Small intestine (tissue), 7 donors: Measurements from ENCODE around the gene TERT. TPM values are rescaled to one million over a fixed set of nuclear protein-coding genes. Genes with fewer than 3 reads are reported as not detected.

Experiments
- DNase-seq, 2 donors: peaks; one replicate each; pipeline versions ENCODE4 v3.0.0 to v3.0.0-alpha.2; 2013
- FAIRE-seq: peaks from 2 replicates; lab custom pipeline; 2012; peaks lifted over from hg19 to GRCh38; lab: Jason Lieb, UNC
- H3K27ac ChIP-seq, 3 donors: one replicate each; pipeline ENCODE4 v1.5.1; 2013; ENCODE audit warnings: low read length in 2 of 3, mild to moderate bottlenecking in 2 of 3, control low read depth in 1 of 3, inconsistent platforms in 1 of 3, low read depth in 1 of 3, moderate library complexity in 1 of 3
- H3K27me3 ChIP-seq, 3 donors: one replicate each; pipeline ENCODE4 v1.6.1; 2013; ENCODE audit warnings: low read length in 3 of 3, inconsistent platforms in 1 of 3; ENCODE audit not compliant: control insufficient read depth in 3 of 3, insufficient read depth in 3 of 3
- H3K36me3 ChIP-seq, 3 donors: one replicate each; pipeline ENCODE4 v1.6.1; 2013; ENCODE audit warnings: low read length in 3 of 3, inconsistent platforms in 1 of 3, low read depth in 1 of 3, mild to moderate bottlenecking in 1 of 3, moderate library complexity in 1 of 3; ENCODE audit not compliant: control insufficient read depth in 3 of 3, insufficient read depth in 2 of 3
- H3K4me1 ChIP-seq, 3 donors: one replicate each; pipeline ENCODE4 v1.6.1; 2013; ENCODE audit warnings: low read length in 2 of 3, inconsistent platforms in 1 of 3, low read depth in 1 of 3, mild to moderate bottlenecking in 1 of 3, moderate library complexity in 1 of 3; ENCODE audit not compliant: control insufficient read depth in 3 of 3, insufficient read depth in 2 of 3
- H3K4me3 ChIP-seq, 3 donors: one replicate each; pipeline ENCODE4 v1.5.1; 2013; ENCODE audit warnings: low read length in 3 of 3, control low read depth in 1 of 3, inconsistent platforms in 1 of 3, low read depth in 1 of 3, mild to moderate bottlenecking in 1 of 3, moderate library complexity in 1 of 3
- H3K9me3 ChIP-seq, 2 donors: one replicate each; pipeline ENCODE4 v1.6.1; 2013; ENCODE audit warnings: low read depth in 1 of 2, low read length in 1 of 2; ENCODE audit not compliant: control insufficient read depth in 2 of 2, insufficient read depth in 1 of 2
- WGBS, 3 donors: extraction: QIAGEN DNeasy Blood & Tissue Kit; methylation state at CpG; one replicate each; pipeline ENCODE4 v1.1.7; 2013; 5-methylcytosine and 5-hydroxymethylcytosine counted together
- polyA plus RNA-seq, 4 donors: library from polyadenylated mRNA; stranded (reverse) in 3 of 4; unstranded in 1 of 4; fragments of 200-250 nt in 3 of 4; fragments of 120-200 nt in 1 of 4; gene quantifications; one replicate each; pipeline versions ENCODE4 v1.2.1 to v1.2.3, GENCODE V29; 2013
- donor health status: healthy with polysubstance abuse.
- donor health status: control.
- donor health status: control.
- donor health status: Bipolar disorder and iron deficiency.
- donor health status: healthy.

The TERT gene
- polyA plus RNA-seq, 4 donors, result 0.54 to 4.2 (median 1.4) TPM; not detected in 1

DNA sequence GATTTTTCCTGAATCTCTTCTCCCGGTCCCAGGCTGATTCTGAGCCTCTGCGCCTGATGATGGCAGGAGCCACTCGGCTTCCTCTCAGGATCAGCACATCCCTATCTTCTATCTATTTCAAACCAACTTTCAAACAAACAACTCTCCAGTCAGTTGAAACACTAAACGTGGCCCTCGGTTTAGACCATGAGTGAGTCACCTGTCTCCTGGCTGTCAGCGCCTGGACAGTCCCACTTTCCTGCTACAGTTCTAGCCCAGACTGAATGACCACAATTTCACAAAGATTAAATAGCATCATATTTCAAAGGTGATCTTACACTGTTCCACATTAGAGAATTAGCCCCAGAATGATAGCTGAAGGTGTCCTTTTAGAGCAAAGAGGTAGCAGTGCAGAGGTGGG, 87.3 kb downstream of the TERT start:
- Histone ChIP-seq H3K4me3 (no peak overlapping the region), H3K36me3 (peaks cover 3 to 96% (median 10%) of the 10 kb centered on the region in 3 donors), H3K27me3 (no peaks in the 10 kb centered on the region), H3K27ac (peak overlapping the region in 1 of 3 donors; percentile 11), H3K9me3 (peaks cover 0 to 5% of the 10 kb centered on the region in 2 donors), H3K4me1 (peaks cover 0 to 68% (median 2%) of the 10 kb centered on the region in 3 donors)
- 72 to 78% (median 74%) methylated on average over 6 of the region's 6 CpGs for WGBS, 3 donors
- no peak for DNase-seq
- no peak for FAIRE-seq

DNA sequence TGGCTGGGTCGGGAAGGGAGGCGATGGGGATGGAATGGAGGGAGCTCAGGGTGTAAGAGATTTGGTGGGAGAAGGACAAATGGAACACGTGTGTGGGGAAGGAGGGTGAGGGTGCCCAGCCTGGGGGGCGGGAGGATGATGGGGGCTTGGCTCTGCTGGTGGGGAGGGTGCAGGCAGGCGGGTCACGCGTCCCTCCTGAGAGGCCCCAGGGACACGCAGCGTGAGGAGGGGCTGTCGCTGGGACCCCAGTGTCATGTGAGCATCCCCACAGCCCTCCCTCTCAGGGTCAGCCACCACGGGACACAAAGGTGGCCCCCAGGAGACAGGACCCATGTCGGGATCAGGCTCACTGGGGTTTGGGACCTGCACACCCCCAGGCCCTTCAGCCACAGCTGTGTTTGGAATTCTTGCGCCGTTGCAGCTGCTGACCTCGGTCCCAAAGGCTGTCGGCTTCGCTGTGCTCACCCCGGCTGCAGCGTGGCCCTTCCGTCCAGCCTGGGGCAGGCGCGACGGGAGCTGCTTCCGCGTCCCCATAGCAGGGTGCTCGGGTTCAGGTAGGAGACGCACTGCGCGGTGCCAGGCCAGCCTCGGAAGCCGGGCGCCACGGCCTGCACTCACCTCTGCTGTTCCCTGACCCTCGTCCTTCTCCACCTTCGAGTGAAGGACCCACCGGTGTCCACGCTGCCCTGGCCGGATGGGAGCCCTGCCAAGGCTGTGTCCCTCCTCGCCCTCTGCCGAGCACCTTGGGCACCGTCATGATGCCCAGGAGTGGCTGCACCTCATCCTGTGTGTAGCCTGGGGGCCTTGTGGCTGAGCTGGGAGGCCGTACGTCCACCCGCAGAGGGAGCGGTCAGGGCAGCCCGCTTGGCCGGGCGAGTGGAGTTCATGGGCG, 88.1 kb downstream of the TERT start:
- H3K36me3 ChIP-seq, result peaks cover 3 to 96% (median 10%) of the 10 kb centered on the region in 3 donors
- DNase-seq (no peak), FAIRE-seq (no peak)
- H3K9me3 ChIP-seq, result peaks cover 0 to 10% of the 10 kb centered on the region in 2 donors
- 79 to 86% (median 79%) methylated on average over 43 to 49 of the region's 49 CpGs for WGBS, 3 donors
- no peaks in the 10 kb centered on the region for H3K27me3 ChIP-seq
- H3K4me1 ChIP-seq, result peaks cover 0 to 72% (median 2%) of the 10 kb centered on the region in 3 donors
- peak overlapping the region in 1 of 3 donors; percentile 23 for H3K4me3 ChIP-seq
- no peak overlapping the region for H3K27ac ChIP-seq

DNA sequence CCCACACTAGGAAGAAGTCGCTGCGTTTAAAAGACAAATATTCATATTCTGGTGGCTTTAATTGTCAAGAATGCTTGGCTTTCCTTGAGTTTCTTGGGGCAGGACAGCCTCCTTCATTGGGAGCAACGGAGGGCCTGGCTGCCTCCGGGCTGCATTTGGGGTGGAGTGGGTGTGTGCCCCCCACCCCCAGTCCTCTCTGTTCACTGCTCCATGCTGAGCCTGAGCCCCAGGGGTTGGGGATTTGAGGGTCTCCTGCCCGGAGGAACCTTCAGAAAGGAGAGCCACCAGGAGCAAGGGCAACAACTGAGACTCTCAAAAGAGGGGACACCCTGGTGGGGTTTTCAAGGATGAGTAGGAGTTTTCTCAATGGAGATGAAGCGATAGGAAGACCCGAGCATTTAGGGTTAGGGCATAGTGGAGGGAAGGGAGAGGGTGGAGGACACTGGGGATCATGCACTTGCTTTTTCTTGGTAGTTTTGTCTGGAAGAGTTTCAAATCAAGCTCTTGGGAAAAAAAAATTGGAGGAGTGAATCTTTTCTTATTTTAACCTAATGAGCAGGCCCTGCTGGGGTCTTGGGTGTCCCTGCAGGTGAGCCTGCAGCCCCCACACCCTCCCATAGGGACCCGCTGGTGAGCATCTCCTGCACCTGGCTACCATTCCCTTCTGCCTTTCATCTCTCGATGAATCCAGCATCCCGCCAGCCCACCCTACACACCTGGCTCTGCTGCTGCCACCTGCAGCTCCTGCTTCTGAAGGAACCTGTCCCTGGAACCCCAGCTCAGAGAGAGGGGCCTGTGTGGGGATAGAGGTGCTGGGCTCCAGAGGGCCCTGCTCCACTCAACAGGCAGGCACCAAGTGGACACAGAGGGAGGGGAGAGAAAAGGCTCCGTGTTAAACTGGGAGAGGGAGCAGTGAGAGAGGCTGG, 89.3 kb downstream of the TERT start:
- WGBS, 3 donors, result 61 to 65% (median 63%) methylated on average over 11 of the region's 11 CpGs
- DNase-seq, result no peak
- H3K27ac ChIP-seq, result peak overlapping the region in 2 of 3 donors; percentile 21 to 96

DNA sequence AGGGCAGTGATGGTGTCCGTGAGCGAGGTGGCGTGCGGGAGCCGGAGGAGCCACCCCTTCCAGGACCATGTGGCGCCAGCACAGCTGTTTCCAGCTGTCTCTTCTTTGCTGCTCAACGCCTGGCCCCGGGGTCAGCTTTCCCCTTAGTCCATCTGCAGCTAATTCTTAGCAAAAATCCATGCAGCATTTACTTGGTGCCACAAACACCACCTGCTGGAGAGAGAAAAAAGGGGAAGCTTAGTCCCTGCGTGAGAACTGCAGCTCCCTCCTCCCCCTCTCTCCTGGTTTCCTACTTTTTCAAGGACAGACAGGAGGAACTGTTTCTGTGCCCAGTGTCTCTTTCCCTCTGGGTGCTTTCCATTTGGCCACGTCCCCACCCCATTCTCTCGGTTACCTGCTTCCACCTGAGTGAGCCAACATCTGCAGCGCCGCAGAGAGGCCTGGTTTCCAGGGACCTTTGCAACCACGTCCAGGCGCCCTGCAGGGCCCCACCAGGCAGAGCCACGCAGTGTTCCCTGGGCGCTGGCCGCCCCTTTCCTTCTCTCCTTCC, 90.1 kb downstream of the TERT start:
- H3K27ac ChIP-seq, result peak overlapping the region in 2 of 3 donors; percentile 21 to 96
- peaks cover 0 to 76% (median 2%) of the 10 kb centered on the region in 3 donors for H3K4me1 ChIP-seq
- peak; percentile 65 to 84 for DNase-seq
- H3K4me3 ChIP-seq, result peak overlapping the region in 2 of 3 donors; percentile 79 to 84
- FAIRE-seq, result no peak
- H3K36me3 ChIP-seq, result peaks cover 3 to 78% (median 10%) of the 10 kb centered on the region in 3 donors
- H3K27me3 ChIP-seq, result no peaks in the 10 kb centered on the region
- 11 to 24% (median 23%) methylated on average over 18 of the region's 18 CpGs for WGBS, 3 donors
- peaks cover 0 to 10% of the 10 kb centered on the region in 2 donors for H3K9me3 ChIP-seq

More for the DNA sequence above, 89.3 kb downstream of the TERT start:
- no peak for FAIRE-seq
- Histone ChIP-seq H3K36me3 (peaks cover 3 to 85% (median 10%) of the 10 kb centered on the region in 3 donors), H3K27me3 (no peaks in the 10 kb centered on the region), H3K4me3 (peak overlapping the region in 2 of 3 donors; percentile 79 to 84), H3K9me3 (peaks cover 0 to 10% of the 10 kb centered on the region in 2 donors), H3K4me1 (peaks cover 0 to 78% (median 2%) of the 10 kb centered on the region in 3 donors)

DNA sequence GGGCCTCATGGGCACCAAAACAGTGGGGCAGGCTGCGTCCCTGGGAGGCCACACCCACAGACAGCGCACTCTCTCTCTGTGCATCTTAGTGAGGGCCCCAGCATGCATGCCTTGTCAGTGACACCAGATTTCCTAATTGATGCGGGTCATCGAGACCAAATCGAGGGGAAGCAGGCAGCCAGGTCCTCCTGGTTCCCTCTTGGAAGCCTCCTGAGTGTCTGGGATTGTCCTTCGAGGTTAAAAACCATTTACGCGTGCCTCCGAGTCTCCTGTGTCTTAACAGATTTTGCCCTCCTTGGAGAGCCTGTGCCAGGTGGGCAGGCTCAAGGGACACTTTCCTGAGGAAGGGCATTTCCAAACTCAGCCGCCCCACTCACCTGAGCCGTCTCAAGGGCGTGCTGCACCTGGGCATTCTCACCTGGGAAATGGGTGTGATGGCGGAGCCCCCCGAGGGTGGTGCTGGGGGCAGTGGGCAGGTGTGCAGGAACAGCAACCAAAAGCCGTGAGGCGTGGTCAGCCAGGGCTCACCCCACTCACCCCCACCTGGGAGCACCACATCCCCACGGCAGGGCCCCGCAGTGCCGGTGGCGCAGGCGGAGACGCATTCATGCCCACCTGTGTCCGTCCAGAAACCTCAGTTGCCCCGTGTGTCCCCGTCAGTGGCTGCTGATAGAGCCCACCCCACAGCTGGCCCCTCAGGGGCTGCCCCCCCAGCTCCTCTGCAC, 90.7 kb downstream of the TERT start:
- H3K27ac ChIP-seq, result peak overlapping the region in 2 of 3 donors; percentile 56 to 96

DNA sequence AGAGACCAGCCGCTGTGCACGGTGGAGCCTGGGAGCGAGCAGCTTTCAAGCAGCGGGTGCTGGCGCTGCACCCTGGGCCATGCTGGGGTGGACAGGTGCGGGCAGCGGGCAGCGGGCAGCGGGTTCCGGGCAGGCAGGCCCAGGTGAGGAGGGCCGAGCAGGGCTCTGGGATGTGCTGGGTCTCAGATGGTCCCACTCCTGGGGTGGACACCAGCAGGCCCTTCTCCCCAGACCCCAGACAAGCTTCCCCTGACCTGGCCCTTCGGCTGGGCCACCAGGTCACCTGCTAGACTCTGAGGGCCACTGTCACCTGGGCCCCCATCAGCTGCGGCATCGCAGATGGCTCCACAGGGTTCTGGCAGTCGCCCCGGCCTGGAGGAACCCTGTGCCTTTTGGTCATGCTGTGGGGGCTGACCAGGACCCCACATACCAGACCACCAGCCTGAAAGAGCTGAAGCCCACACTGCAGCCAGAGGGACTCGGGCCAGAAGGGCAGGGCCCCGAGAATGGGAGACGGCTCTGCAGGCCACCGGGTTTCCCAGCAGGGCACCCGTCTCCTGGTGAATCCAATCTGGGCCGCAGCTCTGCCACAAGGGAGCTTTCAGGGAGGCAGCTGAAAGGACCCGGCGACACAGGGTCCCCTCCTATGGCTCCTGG, 91.4 kb downstream of the TERT start:
- Histone ChIP-seq H3K4me1 (peaks cover 0 to 75% (median 2%) of the 10 kb centered on the region in 3 donors), H3K27ac (peak overlapping the region in 2 of 3 donors; percentile 56 to 96), H3K9me3 (peaks cover 0 to 10% of the 10 kb centered on the region in 2 donors), H3K4me3 (peak overlapping the region in 2 of 3 donors; percentile 79 to 84), H3K27me3 (no peaks in the 10 kb centered on the region), H3K36me3 (peaks cover 3 to 66% (median 9%) of the 10 kb centered on the region in 3 donors)
- DNase-seq (no peak), FAIRE-seq (no peak)
- WGBS, 3 donors, result 56 to 85% (median 75%) methylated on average over 23 to 24 of the region's 24 CpGs

More for the DNA sequence above, 90.7 kb downstream of the TERT start:
- FAIRE-seq (no peak), DNase-seq (no peak)
- 46 to 70% (median 62%) methylated on average over 18 to 25 of the region's 25 CpGs for WGBS, 3 donors
- Histone ChIP-seq H3K27me3 (no peaks in the 10 kb centered on the region), H3K36me3 (peaks cover 3 to 73% (median 9%) of the 10 kb centered on the region in 3 donors), H3K4me1 (peaks cover 0 to 75% (median 2%) of the 10 kb centered on the region in 3 donors), H3K4me3 (peak overlapping the region in 2 of 3 donors; percentile 79 to 84), H3K9me3 (peaks cover 0 to 10% of the 10 kb centered on the region in 2 donors)
